Measurements from ENCODE around the gene FMNL2.

DNA sequence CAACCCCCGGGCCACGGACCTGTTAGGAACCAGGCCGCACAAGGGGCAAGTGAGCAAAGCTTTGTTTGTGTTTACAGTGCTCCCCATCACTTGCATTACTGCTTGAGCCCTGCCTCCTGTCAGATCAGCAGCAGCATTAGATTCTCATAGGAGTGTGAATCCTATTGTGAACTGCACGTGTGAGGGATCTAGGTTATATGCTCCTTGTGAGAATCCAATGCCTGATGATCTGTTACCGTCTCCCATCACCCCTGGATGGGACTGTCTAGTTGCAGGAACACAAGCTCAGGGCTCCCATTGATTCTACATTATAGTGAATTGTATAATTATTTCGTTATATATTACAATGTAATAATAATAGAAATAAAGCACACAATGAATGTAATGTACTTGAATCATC is 125.6 kb downstream of the FMNL2 start:
- TF ChIP-seq, protein P1, sequence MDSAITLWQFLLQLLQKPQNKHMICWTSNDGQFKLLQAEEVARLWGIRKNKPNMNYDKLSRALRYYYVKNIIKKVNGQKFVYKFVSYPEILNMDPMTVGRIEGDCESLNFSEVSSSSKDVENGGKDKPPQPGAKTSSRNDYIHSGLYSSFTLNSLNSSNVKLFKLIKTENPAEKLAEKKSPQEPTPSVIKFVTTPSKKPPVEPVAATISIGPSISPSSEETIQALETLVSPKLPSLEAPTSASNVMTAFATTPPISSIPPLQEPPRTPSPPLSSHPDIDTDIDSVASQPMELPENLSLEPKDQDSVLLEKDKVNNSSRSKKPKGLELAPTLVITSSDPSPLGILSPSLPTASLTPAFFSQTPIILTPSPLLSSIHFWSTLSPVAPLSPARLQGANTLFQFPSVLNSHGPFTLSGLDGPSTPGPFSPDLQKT (IDR thresholded peaks at IDR 0.05; ENCODE audit: borderline replicate concordance, low read depth, low read length) = no peak
- no peak for TF ChIP-seq YY1 (tag by site-specific recombination; IDR thresholded peaks at IDR 0.05)

All from HEK293 (cell line).